ENCODE results near the gene BSN.

DNA sequence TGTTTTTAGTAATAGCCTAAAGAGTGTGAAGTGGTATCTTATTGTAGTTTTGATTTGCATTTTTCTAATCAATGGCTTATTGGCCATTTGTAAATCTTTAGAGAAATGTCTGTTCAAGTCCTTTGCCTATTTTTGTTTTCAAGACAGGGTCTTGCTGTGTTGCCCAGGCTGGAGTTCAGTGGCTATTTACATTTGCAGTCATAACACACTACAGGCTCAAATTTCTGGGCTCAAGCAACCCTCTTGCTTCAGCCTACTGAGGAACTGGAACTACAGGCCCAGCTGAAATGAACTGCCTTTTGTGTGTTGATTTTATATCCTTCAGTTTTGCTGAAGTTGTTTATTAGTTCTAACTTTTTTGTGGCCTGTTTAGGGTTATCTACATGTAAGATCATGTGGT lies 27.9 kb downstream of the BSN start:
- TF ChIP-seq, protein P1, sequence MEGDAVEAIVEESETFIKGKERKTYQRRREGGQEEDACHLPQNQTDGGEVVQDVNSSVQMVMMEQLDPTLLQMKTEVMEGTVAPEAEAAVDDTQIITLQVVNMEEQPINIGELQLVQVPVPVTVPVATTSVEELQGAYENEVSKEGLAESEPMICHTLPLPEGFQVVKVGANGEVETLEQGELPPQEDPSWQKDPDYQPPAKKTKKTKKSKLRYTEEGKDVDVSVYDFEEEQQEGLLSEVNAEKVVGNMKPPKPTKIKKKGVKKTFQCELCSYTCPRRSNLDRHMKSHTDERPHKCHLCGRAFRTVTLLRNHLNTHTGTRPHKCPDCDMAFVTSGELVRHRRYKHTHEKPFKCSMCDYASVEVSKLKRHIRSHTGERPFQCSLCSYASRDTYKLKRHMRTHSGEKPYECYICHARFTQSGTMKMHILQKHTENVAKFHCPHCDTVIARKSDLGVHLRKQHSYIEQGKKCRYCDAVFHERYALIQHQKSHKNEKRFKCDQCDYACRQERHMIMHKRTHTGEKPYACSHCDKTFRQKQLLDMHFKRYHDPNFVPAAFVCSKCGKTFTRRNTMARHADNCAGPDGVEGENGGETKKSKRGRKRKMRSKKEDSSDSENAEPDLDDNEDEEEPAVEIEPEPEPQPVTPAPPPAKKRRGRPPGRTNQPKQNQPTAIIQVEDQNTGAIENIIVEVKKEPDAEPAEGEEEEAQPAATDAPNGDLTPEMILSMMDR (IDR thresholded peaks at IDR 0.05) = no peak
- TF ChIP-seq, protein P2, sequence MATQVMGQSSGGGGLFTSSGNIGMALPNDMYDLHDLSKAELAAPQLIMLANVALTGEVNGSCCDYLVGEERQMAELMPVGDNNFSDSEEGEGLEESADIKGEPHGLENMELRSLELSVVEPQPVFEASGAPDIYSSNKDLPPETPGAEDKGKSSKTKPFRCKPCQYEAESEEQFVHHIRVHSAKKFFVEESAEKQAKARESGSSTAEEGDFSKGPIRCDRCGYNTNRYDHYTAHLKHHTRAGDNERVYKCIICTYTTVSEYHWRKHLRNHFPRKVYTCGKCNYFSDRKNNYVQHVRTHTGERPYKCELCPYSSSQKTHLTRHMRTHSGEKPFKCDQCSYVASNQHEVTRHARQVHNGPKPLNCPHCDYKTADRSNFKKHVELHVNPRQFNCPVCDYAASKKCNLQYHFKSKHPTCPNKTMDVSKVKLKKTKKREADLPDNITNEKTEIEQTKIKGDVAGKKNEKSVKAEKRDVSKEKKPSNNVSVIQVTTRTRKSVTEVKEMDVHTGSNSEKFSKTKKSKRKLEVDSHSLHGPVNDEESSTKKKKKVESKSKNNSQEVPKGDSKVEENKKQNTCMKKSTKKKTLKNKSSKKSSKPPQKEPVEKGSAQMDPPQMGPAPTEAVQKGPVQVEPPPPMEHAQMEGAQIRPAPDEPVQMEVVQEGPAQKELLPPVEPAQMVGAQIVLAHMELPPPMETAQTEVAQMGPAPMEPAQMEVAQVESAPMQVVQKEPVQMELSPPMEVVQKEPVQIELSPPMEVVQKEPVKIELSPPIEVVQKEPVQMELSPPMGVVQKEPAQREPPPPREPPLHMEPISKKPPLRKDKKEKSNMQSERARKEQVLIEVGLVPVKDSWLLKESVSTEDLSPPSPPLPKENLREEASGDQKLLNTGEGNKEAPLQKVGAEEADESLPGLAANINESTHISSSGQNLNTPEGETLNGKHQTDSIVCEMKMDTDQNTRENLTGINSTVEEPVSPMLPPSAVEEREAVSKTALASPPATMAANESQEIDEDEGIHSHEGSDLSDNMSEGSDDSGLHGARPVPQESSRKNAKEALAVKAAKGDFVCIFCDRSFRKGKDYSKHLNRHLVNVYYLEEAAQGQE (IDR thresholded peaks at IDR 0.05; ENCODE audit: insufficient read depth in 1 of 2, low read depth in 2 of 2, low read length in 1 of 2) = no peak
- TF ChIP-seq POLR2AphosphoS5 (IDR thresholded peaks at IDR 0.05; ENCODE audit: low read depth, low read length) = no peak
- TF ChIP-seq TCF7L2 (IDR thresholded peaks at IDR 0.05; ENCODE audit: low read depth, low read length) = no peak
- no peak for TF ChIP-seq SIN3A (IDR thresholded peaks at IDR 0.05; ENCODE audit: borderline replicate concordance, insufficient read depth, low read depth, low read length)
